Measurements from ENCODE around the gene ISG15.

The ISG15 gene

GRCh38 chr1:1062348-1063163, 49.3 kb downstream of the ISG15 start:
- DNase-seq, result no peak

GRCh38 chr1:1063261-1063944, 50.1 kb downstream of the ISG15 start:
- no peak for DNase-seq

All from NCI-H2227 treated with DMSO at 0.1 percent for 48 hours (cell line).